ENCODE results near the gene EMP3. TPM values are rescaled to one million over a fixed set of nuclear protein-coding genes. Genes with fewer than 3 reads are reported as not detected.

The EMP3 gene
- total RNA-seq, 4 donors from 2014 or later: 3.8 to 15.3 (median 9.4) TPM

- no peak overlapping the region for H3K27ac ChIP-seq
- ATAC-seq: no peak
- H3K4me3 ChIP-seq: no peak overlapping the region
- in situ Hi-C loops (cut with MboI; ENCODE audit: low sequenced_read_pairs in 4 of 4) (no loop called here), intact Hi-C loops (cut with DNase I; ENCODE audit: low total_unique reads) (no loop called here)
- H3K4me1 ChIP-seq: no peaks in the 10 kb centered on the region
- no peaks in the 10 kb centered on the region for H3K36me3 ChIP-seq
- H3K9me3 ChIP-seq: no peaks in the 10 kb centered on the region
- TF ChIP-seq CTCF (IDR thresholded peaks at IDR 0.05 in 4 of 5, conservative IDR thresholded peaks at IDR 0.05 in 1 of 5) (no peak), POLR2A (IDR thresholded peaks at IDR 0.05) (no peak)
- DNase-seq: no peak
- H3K27me3 ChIP-seq: no peaks in the 10 kb centered on the region
These were observed 47.6 kb downstream of the EMP3 start for GRCh38 chr19:48372904-48373303.

- ATAC-seq (no peak), DNase-seq (no peak)
- TF ChIP-seq CTCF (IDR thresholded peaks at IDR 0.05 in 4 of 5, conservative IDR thresholded peaks at IDR 0.05 in 1 of 5) (no peak), POLR2A (IDR thresholded peaks at IDR 0.05) (no peak)
- Histone ChIP-seq H3K36me3 (no peaks in the 10 kb centered on the region), H3K4me3 (no peak overlapping the region), H3K27ac (no peak overlapping the region), H3K27me3 (no peaks in the 10 kb centered on the region), H3K4me1 (no peaks in the 10 kb centered on the region), H3K9me3 (no peaks in the 10 kb centered on the region)
- intact Hi-C loops (cut with DNase I; ENCODE audit: low total_unique reads) (no loop called here), in situ Hi-C loops (cut with MboI; ENCODE audit: low sequenced_read_pairs in 4 of 4) (no loop called here)
These were observed 48.2 kb downstream of the EMP3 start for GRCh38 chr19:48373567-48373966.

GRCh38 chr19:48378194-48378570, 52.8 kb downstream of the EMP3 start:
- peaks cover 0 to 13% of the 10 kb centered on the region in 2 donors for H3K36me3 ChIP-seq
- DNase-seq (no peak), ATAC-seq (no peak)
- in situ Hi-C loops (cut with MboI; ENCODE audit: low sequenced_read_pairs in 4 of 4): no loop called here
- TF ChIP-seq CTCF (IDR thresholded peaks at IDR 0.05 in 4 of 5, conservative IDR thresholded peaks at IDR 0.05 in 1 of 5): no peak
- no peak for TF ChIP-seq POLR2A (IDR thresholded peaks at IDR 0.05)
- H3K4me1 ChIP-seq: no peaks in the 10 kb centered on the region
- no peak overlapping the region for H3K27ac ChIP-seq
- no peaks in the 10 kb centered on the region for H3K9me3 ChIP-seq
- intact Hi-C loops (cut with DNase I; ENCODE audit: low total_unique reads): no loop called here
- no peaks in the 10 kb centered on the region for H3K27me3 ChIP-seq
- no peak overlapping the region for H3K4me3 ChIP-seq

DNA sequence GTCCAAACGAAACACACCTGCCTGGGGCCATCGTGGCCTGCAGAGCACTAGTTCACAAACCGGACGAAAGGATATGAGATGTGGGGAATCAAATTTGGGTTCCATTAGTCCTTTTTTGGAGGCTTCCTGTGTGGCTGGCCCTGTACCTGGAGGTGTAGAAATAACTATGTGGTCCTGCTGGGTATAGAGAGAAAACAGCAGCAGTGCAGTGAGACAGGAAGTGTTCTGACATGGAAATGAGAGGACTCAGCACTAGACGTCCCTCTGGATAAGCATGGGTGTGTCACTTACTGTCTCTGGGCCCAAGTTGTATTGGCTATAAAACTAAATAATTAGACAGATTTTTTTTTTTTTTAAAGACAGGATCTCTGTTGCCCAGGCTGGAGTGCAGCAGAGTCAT, 53.7 kb downstream of the EMP3 start:
- in situ Hi-C loops (cut with MboI; ENCODE audit: low sequenced_read_pairs in 4 of 4): no loop called here
- ATAC-seq (no peak), DNase-seq (no peak)
- Histone ChIP-seq H3K27ac (no peak overlapping the region), H3K4me1 (no peaks in the 10 kb centered on the region), H3K27me3 (no peaks in the 10 kb centered on the region), H3K36me3 (peaks cover 0 to 22% of the 10 kb centered on the region in 2 donors), H3K9me3 (no peaks in the 10 kb centered on the region), H3K4me3 (no peak overlapping the region)
- TF ChIP-seq POLR2A (IDR thresholded peaks at IDR 0.05) (no peak), CTCF (IDR thresholded peaks at IDR 0.05 in 4 of 5, conservative IDR thresholded peaks at IDR 0.05 in 1 of 5) (no peak)
- intact Hi-C loops (cut with DNase I; ENCODE audit: low total_unique reads): no loop called here

Other genes starting within 250 kb of the EMP3 start
- gene PLA2G4C, start 214.7 kb upstream of the EMP3 start, total RNA-seq: 10 to 100 TPM; 25.7 to 61.1 (median 51.1) TPM
- 1 to 10 TPM; 3.7 to 9.2 (median 7.1) TPM for gene LIG1, start 155.2 kb upstream of the EMP3 start, total RNA-seq
- gene ZSWIM9, start 154.9 kb upstream of the EMP3 start, total RNA-seq: 1 to 10 TPM; 1.6 to 8.4 (median 2.8) TPM
- 10 to 100 TPM; 15.7 to 23.3 (median 20.2) TPM for gene CARD8, start 69.6 kb upstream of the EMP3 start, total RNA-seq
- gene ZNF114, start 55.5 kb upstream of the EMP3 start, total RNA-seq: under 1 TPM in 1 of 4 donors, not detected in 3; 0.36 TPM
- 10 to 100 TPM; 28.8 to 42.3 (median 40.7) TPM for gene TMEM143, start 38.4 kb downstream of the EMP3 start, total RNA-seq
- gene SYNGR4, start 38.8 kb downstream of the EMP3 start, total RNA-seq: not detected
- 10 to 100 TPM; 44.9 to 64.7 (median 54.0) TPM for gene KDELR1, start 66.0 kb downstream of the EMP3 start, total RNA-seq
- gene GRIN2D, start 68.1 kb downstream of the EMP3 start, total RNA-seq: under 1 TPM in 3 of 4 donors, not detected in 1; 0.07 to 0.27 (median 0.09) TPM
- 10 to 100 TPM; 27.8 to 36.0 (median 31.2) TPM for gene GRWD1, start 120.4 kb downstream of the EMP3 start, total RNA-seq
- gene KCNJ14, start 130.0 kb downstream of the EMP3 start, total RNA-seq: 1 to 10 TPM in 2 of 4 donors, under 1 TPM in 2; 0.19 to 1.9 (median 0.92) TPM
- 10 to 100 TPM; 24.3 to 35.2 (median 26.9) TPM for gene CYTH2, start 143.8 kb downstream of the EMP3 start, total RNA-seq
- gene LMTK3, start 186.3 kb downstream of the EMP3 start, total RNA-seq: not detected
- not detected for gene SULT2B1, start 226.6 kb downstream of the EMP3 start, total RNA-seq